IPS DF 6.9 (cell line): ENCODE results near the gene VWA3A.

ENCODE experiments used
- DNase-seq: peaks from one replicate; pipeline ENCODE4 v3.0.0-alpha.2; 2013; ENCODE audit warnings: low read depth, low spot score
- H3K27ac ChIP-seq: one replicate; pipeline ENCODE4 v1.5.1; 2013; ENCODE audit warnings: low read length, control low read depth
- H3K27me3 ChIP-seq: 2 replicates; pipeline ENCODE4 v1.6.1; 2013; ENCODE audit warnings: mild to moderate bottlenecking, low read length; ENCODE audit not compliant: control insufficient read depth, insufficient read depth
- H3K36me3 ChIP-seq: 2 replicates; pipeline ENCODE4 v1.6.1; 2013; ENCODE audit warnings: low read length; ENCODE audit not compliant: control insufficient read depth, insufficient read depth
- H3K4me1 ChIP-seq: 2 replicates; pipeline ENCODE4 v1.6.1; 2013; ENCODE audit warnings: low read length; ENCODE audit not compliant: control insufficient read depth, insufficient read depth
- H3K4me3 ChIP-seq: 2 replicates; pipeline ENCODE4 v1.5.1; 2013; ENCODE audit warnings: mild to moderate bottlenecking, low read length
- H3K9me3 ChIP-seq: 2 replicates; pipeline ENCODE4 v1.6.1; 2013; ENCODE audit warnings: low read length, inconsistent platforms; ENCODE audit not compliant: control insufficient read depth, insufficient read depth
- WGBS: extraction: QIAGEN DNeasy Blood & Tissue Kit; methylation state at CpG from one replicate; pipeline ENCODE4 v1.1.7; 2013; ENCODE audit warnings: mixed read lengths, missing lambda C conversion rate; ENCODE audit not compliant: insufficient read length, insufficient coverage; 5-methylcytosine and 5-hydroxymethylcytosine counted together

The VWA3A gene

DNA sequence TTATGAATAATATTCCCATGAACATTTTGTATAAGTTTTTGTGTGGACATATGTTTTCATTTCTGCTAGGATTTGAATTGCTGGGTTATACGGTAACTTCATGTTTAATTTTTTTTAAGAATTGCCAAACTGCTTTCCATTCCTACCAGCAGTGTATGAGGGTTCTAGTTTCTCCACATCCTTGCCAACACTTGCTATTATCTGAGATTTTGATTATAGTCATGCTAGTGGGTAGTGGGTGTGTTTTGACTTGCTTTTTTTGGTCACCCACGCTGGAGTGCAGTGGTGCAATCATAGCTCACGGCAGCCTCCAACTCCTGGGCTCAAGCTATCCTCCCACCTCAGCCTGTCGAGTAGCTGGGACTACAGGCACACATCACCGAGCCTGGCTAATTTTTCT lies 110.8 kb downstream of the VWA3A start:
- no CpG with 5 or more reads among the region's 5 CpGs for WGBS
- Histone ChIP-seq H3K27ac (no peak overlapping the region), H3K4me1 (0 out of 2 replicates have a peak, but pooled peaks cover 2% of the 10 kb centered on the region), H3K27me3 (no peaks in the 10 kb centered on the region), H3K36me3 (no peaks in the 10 kb centered on the region), H3K4me3 (no peak overlapping the region), H3K9me3 (no peaks in the 10 kb centered on the region)
- no peak for DNase-seq

DNA sequence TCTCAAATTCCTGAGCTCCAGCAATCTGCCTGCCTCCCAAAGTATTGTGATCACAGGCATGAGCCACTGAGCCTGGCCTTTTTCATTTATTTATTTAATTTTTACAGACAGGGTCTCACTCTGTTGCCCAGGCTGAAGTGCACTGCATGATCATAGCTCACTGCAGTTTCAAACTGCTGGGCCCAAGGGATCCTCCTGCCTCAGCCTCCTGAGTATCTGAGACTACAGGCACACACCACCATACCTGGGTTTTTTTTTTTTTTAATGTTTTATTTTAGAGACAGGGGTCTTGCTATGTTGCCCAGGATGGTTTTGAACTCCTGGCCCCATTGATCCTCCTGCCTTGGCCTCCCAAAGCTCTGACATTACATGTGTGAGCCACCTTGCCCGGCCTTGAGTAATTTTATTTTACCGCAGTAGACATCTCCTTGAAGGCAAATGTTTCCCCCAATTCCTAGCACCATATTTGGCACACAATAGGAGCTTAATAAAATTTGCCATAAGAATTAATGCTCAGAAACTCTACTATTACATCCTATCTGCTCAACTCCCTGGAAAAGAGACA lies 111.8 kb downstream of the VWA3A start:
- no peak for DNase-seq
- Histone ChIP-seq H3K9me3 (no peaks in the 10 kb centered on the region), H3K36me3 (no peaks in the 10 kb centered on the region), H3K27me3 (no peaks in the 10 kb centered on the region), H3K4me3 (no peak overlapping the region), H3K27ac (no peak overlapping the region), H3K4me1 (0 out of 2 replicates have a peak, but pooled peaks cover 2% of the 10 kb centered on the region)
- WGBS, result no CpG with 5 or more reads among the region's 2 CpGs

DNA sequence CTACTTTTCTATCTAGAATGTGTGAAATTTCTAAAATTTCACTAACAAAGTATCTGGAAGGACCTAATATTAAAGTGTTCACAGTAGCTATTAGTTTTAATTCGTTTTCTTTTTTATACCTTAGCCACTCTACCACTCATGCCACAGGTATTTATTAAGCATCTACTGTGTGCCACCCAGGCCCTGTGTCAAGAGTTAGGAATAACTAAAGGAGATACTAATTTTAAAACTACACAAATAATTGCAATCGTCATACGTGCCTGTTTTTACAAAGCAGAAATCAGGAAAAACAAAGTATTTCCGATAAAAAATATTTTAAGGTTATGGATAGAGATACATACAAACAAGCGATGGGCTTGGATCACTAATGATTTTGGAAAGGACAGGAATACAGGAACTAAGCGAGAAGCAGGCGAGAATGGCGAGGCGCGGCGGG lies 113.3 kb downstream of the VWA3A start:
- no peaks in the 10 kb centered on the region for H3K36me3 ChIP-seq
- H3K27me3 ChIP-seq, result no peaks in the 10 kb centered on the region
- H3K4me3 ChIP-seq, result peak overlapping the region; percentile 28; the same call in 1 of the 2 replicates
- H3K27ac ChIP-seq, result no peak overlapping the region
- H3K4me1 ChIP-seq, result 0 out of 2 replicates have a peak, but pooled peaks cover 2% of the 10 kb centered on the region
- no CpG with 5 or more reads among the region's 11 CpGs for WGBS
- no peak for DNase-seq
- H3K9me3 ChIP-seq, result no peaks in the 10 kb centered on the region

DNA sequence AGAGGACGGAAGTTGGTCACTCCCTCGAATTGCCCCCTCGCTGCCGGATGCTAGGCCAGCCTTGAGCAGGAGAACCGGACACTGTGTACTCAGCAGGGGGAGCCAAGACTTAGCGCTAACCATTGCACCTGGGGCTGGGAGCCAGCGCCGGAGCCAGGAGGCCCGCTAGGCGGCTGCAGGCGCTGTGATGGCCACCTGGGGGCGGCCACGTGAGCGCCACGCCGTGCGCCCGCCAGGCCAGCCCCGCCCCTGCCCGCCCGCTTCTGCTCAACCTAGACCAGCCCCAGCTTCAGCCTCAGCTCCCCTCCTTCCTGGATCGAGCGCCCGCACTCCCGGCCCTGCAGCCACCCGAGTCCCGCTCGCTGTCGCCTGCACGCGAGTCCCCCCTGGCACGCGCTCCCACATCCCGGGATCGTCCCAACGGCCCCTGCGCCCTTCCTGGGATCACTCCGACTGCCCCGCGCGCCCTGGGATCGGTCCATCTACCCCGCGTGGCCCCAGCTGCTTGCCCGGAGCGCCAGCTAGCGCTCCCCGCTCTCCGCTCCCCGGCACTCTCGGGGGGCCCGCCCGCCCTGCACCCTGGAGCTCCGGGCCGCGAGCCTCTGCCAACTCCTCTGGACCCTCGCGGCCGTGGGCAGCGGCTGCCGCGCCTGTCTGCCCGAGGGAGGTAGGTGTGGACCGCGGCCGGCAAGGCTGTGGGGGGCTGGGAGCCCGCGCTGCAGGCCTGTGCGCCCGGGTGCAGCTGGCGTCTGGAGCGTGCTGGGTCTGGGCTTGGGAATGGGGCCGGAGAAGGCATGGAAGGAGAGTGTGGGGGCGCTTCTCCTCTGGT lies 113.9 kb downstream of the VWA3A start, which contains the start of gene EEF2K:
Gene EEF2K (plus strand): TSS at position 266 of the 829 bp plus-strand sequence. CDS start 19,452 bp downstream, outside the sequence.
- Histone ChIP-seq H3K9me3 (no peaks in the 10 kb centered on the region), H3K4me1 (0 out of 2 replicates have a peak, but pooled peaks cover 2% of the 10 kb centered on the region), H3K4me3 (peak within 1 kb of the TSS; percentile 98), H3K27ac (no peak within 1 kb of the TSS), H3K27me3 (no peaks in the 10 kb centered on the region), H3K36me3 (no peaks in the 10 kb centered on the region)
- WGBS, result no CpG with 5 or more reads among the region's 74 CpGs
- peak; percentile 81 for DNase-seq
